ENCODE data around the gene USP30.

Gene USP30

DNA sequence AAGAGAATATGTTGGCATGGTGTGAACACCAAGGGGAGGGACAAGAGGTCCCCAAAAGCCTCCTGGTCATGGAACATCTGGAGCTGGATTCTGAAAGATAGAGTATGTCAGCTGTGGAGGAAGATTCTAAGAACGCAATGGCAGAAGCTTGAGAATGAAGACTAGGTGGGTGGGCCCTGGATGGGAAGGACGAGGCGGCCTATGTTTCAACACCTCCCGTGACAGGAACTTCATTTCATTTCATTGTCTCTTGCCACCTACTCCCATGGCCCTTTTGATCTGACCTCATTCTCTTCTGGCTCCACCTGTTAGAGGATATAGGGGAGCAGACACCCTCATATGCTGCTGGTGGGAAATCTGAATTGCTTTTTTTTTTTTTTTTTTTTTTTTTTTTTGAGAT is 48.4 kb downstream of the USP30 start:
- Histone ChIP-seq H3K4me3 (ENCODE audit: low read depth, low read length) (no peak overlapping the region), H4K12ac (ENCODE audit: low read depth, low read length) (no peak overlapping the region), H3K23ac (ENCODE audit: low read length) (no peak overlapping the region), H3K4me1 (ENCODE audit: control insufficient read depth in 1 of 2, insufficient read depth in 2 of 2, low read length in 2 of 2) (peaks cover 0 to 3% of the 10 kb centered on the region in 2 experiments), H2AK5ac (ENCODE audit: low read length) (no peak overlapping the region), H3K79me1 (ENCODE audit: low read length) (peaks cover 4% of the 10 kb centered on the region), H3K79me2 (ENCODE audit: control insufficient read depth, insufficient read depth, low read length, poor library complexity) (no peaks in the 10 kb centered on the region), H3K4ac (ENCODE audit: low read depth, low read length) (no peak overlapping the region), H3K4me2 (ENCODE audit: low read length) (no peak overlapping the region), H3K18ac (ENCODE audit: low read length) (no peak overlapping the region), H2AFZ (ENCODE audit: insufficient read depth, low read length, poor library complexity) (no peak overlapping the region), H4K8ac (ENCODE audit: low read depth, low read length) (no peak overlapping the region), H3K27me3 (ENCODE audit: insufficient read depth, low read length) (no peaks in the 10 kb centered on the region), H2BK120ac (ENCODE audit: insufficient read depth, low read length, poor library complexity) (no peak overlapping the region), H3K9ac (ENCODE audit: low read length) (no peak overlapping the region), H4K91ac (ENCODE audit: low read depth, low read length) (no peak overlapping the region), H3K27ac (ENCODE audit: low read depth, low read length) (no peak overlapping the region), H3K9me3 (ENCODE audit: insufficient read depth, low read depth, low read length) (no peaks in the 10 kb centered on the region), H3K14ac (ENCODE audit: low read length) (no peak overlapping the region), H2BK12ac (ENCODE audit: low read length) (no peak overlapping the region), H3K36me3 (ENCODE audit: control insufficient read depth in 1 of 2, insufficient read depth in 2 of 2, low read length in 2 of 2) (peaks cover 25 to 37% of the 10 kb centered on the region in 2 experiments), H2BK5ac (ENCODE audit: low read depth, low read length, poor library complexity) (no peak overlapping the region)
- no peak for DNase-seq
- no CpG with 5 or more reads among the region's 4 CpGs for WGBS (ENCODE audit: extremely low coverage, insufficient coverage, insufficient read length)

DNA sequence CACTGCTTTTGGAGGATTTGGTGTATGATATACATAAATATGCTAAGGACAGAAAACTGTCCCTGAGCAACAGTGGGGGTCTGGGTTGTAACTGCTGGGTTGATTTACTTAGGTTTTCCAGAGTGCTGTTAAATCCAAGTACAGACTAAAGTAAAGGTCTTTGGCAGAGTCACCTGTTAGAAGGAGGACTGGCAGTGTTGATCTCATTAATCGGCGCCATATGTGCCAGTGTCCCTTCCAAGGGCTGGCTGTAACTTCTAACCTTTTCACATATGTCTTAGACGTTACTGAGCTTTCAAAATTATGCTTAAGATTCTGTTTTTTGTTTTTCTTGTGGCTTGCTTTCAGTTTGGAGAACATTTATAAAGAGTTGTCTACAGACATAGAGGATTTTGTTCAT is 50.1 kb downstream of the USP30 start:
- WGBS (ENCODE audit: extremely low coverage, insufficient coverage, insufficient read length) = no CpG with 5 or more reads among the region's 3 CpGs
- no peak overlapping the region for H2BK120ac ChIP-seq (ENCODE audit: insufficient read depth, low read length, poor library complexity)

GRCh38 chr12:109105176-109105575 is 52.8 kb downstream of the USP30 start:
- no peak overlapping the region for H2BK5ac ChIP-seq (ENCODE audit: low read depth, low read length, poor library complexity)
- H3K4me2 ChIP-seq (ENCODE audit: low read length) = no peak overlapping the region
- H4K12ac ChIP-seq (ENCODE audit: low read depth, low read length) = no peak overlapping the region
- H3K27me3 ChIP-seq (ENCODE audit: insufficient read depth, low read length) = no peaks in the 10 kb centered on the region
- no peak overlapping the region for H2AFZ ChIP-seq (ENCODE audit: insufficient read depth, low read length, poor library complexity)
- no peaks in the 10 kb centered on the region for H3K9me3 ChIP-seq (ENCODE audit: insufficient read depth, low read depth, low read length)
- H3K27ac ChIP-seq (ENCODE audit: low read depth, low read length) = no peak overlapping the region
- no peak overlapping the region for H3K4ac ChIP-seq (ENCODE audit: low read depth, low read length)
- no peak overlapping the region for H2BK120ac ChIP-seq (ENCODE audit: insufficient read depth, low read length, poor library complexity)
- H3K23ac ChIP-seq (ENCODE audit: low read length) = no peak overlapping the region
- H3K4me3 ChIP-seq (ENCODE audit: low read depth, low read length) = no peak overlapping the region
- no peak overlapping the region for H2AK5ac ChIP-seq (ENCODE audit: low read length)
- H3K14ac ChIP-seq (ENCODE audit: low read length) = no peak overlapping the region
- no peak for DNase-seq
- H3K9ac ChIP-seq (ENCODE audit: low read length) = no peak overlapping the region
- peaks cover 32 to 53% of the 10 kb centered on the region in 2 experiments for H3K36me3 ChIP-seq (ENCODE audit: control insufficient read depth in 1 of 2, insufficient read depth in 2 of 2, low read length in 2 of 2)
- H4K91ac ChIP-seq (ENCODE audit: low read depth, low read length) = no peak overlapping the region
- H3K79me2 ChIP-seq (ENCODE audit: control insufficient read depth, insufficient read depth, low read length, poor library complexity) = no peaks in the 10 kb centered on the region
- H4K8ac ChIP-seq (ENCODE audit: low read depth, low read length) = no peak overlapping the region
- H3K18ac ChIP-seq (ENCODE audit: low read length) = no peak overlapping the region
- WGBS (ENCODE audit: extremely low coverage, insufficient coverage, insufficient read length) = no CpG with 5 or more reads among the region's 5 CpGs
- no peaks in the 10 kb centered on the region for H3K79me1 ChIP-seq (ENCODE audit: low read length)
- no peaks in the 10 kb centered on the region for H3K4me1 ChIP-seq (ENCODE audit: control insufficient read depth in 1 of 2, insufficient read depth in 2 of 2, low read length in 2 of 2)
- no peak overlapping the region for H2BK12ac ChIP-seq (ENCODE audit: low read length)

More for the DNA sequence above, 50.1 kb downstream of the USP30 start:
- H3K9ac ChIP-seq (ENCODE audit: low read length) = no peak overlapping the region
- H3K9me3 ChIP-seq (ENCODE audit: insufficient read depth, low read depth, low read length) = no peaks in the 10 kb centered on the region
- DNase-seq = no peak
- no peak overlapping the region for H3K27ac ChIP-seq (ENCODE audit: low read depth, low read length)
- no peak overlapping the region for H3K18ac ChIP-seq (ENCODE audit: low read length)
- H4K91ac ChIP-seq (ENCODE audit: low read depth, low read length) = no peak overlapping the region
- peaks cover 33 to 47% of the 10 kb centered on the region in 2 experiments for H3K36me3 ChIP-seq (ENCODE audit: control insufficient read depth in 1 of 2, insufficient read depth in 2 of 2, low read length in 2 of 2)
- no peak overlapping the region for H4K8ac ChIP-seq (ENCODE audit: low read depth, low read length)
- no peak overlapping the region for H2BK5ac ChIP-seq (ENCODE audit: low read depth, low read length, poor library complexity)
- no peak overlapping the region for H2AFZ ChIP-seq (ENCODE audit: insufficient read depth, low read length, poor library complexity)
- H3K79me2 ChIP-seq (ENCODE audit: control insufficient read depth, insufficient read depth, low read length, poor library complexity) = no peaks in the 10 kb centered on the region
- no peaks in the 10 kb centered on the region for H3K27me3 ChIP-seq (ENCODE audit: insufficient read depth, low read length)
- H4K12ac ChIP-seq (ENCODE audit: low read depth, low read length) = no peak overlapping the region
- no peaks in the 10 kb centered on the region for H3K4me1 ChIP-seq (ENCODE audit: control insufficient read depth in 1 of 2, insufficient read depth in 2 of 2, low read length in 2 of 2)
- H2BK12ac ChIP-seq (ENCODE audit: low read length) = no peak overlapping the region
- H2AK5ac ChIP-seq (ENCODE audit: low read length) = no peak overlapping the region
- no peak overlapping the region for H3K4me3 ChIP-seq (ENCODE audit: low read depth, low read length)
- H3K23ac ChIP-seq (ENCODE audit: low read length) = no peak overlapping the region
- H3K4ac ChIP-seq (ENCODE audit: low read depth, low read length) = no peak overlapping the region
- no peak overlapping the region for H3K4me2 ChIP-seq (ENCODE audit: low read length)
- no peak overlapping the region for H3K14ac ChIP-seq (ENCODE audit: low read length)
- peaks cover 3% of the 10 kb centered on the region for H3K79me1 ChIP-seq (ENCODE audit: low read length)

DNA sequence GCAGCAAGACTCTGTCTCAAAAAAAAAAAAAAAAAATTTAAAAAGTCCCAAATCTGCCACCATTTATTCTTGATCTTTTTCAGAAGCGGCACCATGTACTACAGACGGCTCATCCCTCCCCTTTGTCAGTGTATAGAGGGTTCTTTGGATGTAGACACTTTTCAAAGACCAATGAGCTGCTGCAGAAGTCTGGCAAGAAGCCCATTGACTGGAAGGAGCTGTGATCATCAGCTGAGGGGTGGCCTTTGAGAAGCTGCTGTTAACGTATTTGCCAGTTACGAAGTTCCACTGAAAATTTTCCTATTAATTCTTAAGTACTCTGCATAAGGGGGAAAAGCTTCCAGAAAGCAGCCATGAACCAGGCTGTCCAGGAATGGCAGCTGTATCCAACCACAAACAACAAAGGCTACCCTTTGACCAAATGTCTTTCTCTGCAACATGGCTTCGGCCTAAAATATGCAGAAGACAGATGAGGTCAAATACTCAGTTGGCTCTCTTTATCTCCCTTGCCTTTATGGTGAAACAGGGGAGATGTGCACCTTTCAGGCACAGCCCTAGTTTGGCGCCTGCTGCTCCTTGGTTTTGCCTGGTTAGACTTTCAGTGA is 57.5 kb downstream of the USP30 start:
- no peaks in the 10 kb centered on the region for H3K27me3 ChIP-seq (ENCODE audit: insufficient read depth, low read length)
- H3K36me3 ChIP-seq (ENCODE audit: control insufficient read depth in 1 of 2, insufficient read depth in 2 of 2, low read length in 2 of 2) = peaks cover 13 to 28% of the 10 kb centered on the region in 2 experiments
- no peak overlapping the region for H4K12ac ChIP-seq (ENCODE audit: low read depth, low read length)
- no peak overlapping the region for H3K9ac ChIP-seq (ENCODE audit: low read length)
- no peak overlapping the region for H4K91ac ChIP-seq (ENCODE audit: low read depth, low read length)
- no peak overlapping the region for H3K18ac ChIP-seq (ENCODE audit: low read length)
- no peak overlapping the region for H3K4me3 ChIP-seq (ENCODE audit: low read depth, low read length)
- no peak overlapping the region for H2BK12ac ChIP-seq (ENCODE audit: low read length)
- H3K23ac ChIP-seq (ENCODE audit: low read length) = no peak overlapping the region
- H2AFZ ChIP-seq (ENCODE audit: insufficient read depth, low read length, poor library complexity) = no peak overlapping the region
- WGBS (ENCODE audit: extremely low coverage, insufficient coverage, insufficient read length) = no CpG with 5 or more reads among the region's 6 CpGs
- H3K27ac ChIP-seq (ENCODE audit: low read depth, low read length) = no peak overlapping the region
- H3K4me1 ChIP-seq (ENCODE audit: control insufficient read depth in 1 of 2, insufficient read depth in 2 of 2, low read length in 2 of 2) = peaks cover 2 to 4% of the 10 kb centered on the region in 2 experiments
- H2BK120ac ChIP-seq (ENCODE audit: insufficient read depth, low read length, poor library complexity) = no peak overlapping the region
- H2BK5ac ChIP-seq (ENCODE audit: low read depth, low read length, poor library complexity) = no peak overlapping the region
- no peak overlapping the region for H3K14ac ChIP-seq (ENCODE audit: low read length)
- no peaks in the 10 kb centered on the region for H3K9me3 ChIP-seq (ENCODE audit: insufficient read depth, low read depth, low read length)
- H3K79me2 ChIP-seq (ENCODE audit: control insufficient read depth, insufficient read depth, low read length, poor library complexity) = no peaks in the 10 kb centered on the region
- DNase-seq = no peak
- no peak overlapping the region for H3K4ac ChIP-seq (ENCODE audit: low read depth, low read length)
- H3K79me1 ChIP-seq (ENCODE audit: low read length) = no peaks in the 10 kb centered on the region
- no peak overlapping the region for H4K8ac ChIP-seq (ENCODE audit: low read depth, low read length)
- no peak overlapping the region for H2AK5ac ChIP-seq (ENCODE audit: low read length)
- no peak overlapping the region for H3K4me2 ChIP-seq (ENCODE audit: low read length)

Measured in trophoblast cell (in vitro differentiated cells and primary cell).